ENCODE measurements around the gene ZDHHC6. TPM values are rescaled to one million over a fixed set of nuclear protein-coding genes. Genes with fewer than 3 reads are reported as not detected.

The ZDHHC6 gene
- total RNA-seq, 4 donors from 2014 or later = 20.2 to 44.1 (median 31.8) TPM

DNA sequence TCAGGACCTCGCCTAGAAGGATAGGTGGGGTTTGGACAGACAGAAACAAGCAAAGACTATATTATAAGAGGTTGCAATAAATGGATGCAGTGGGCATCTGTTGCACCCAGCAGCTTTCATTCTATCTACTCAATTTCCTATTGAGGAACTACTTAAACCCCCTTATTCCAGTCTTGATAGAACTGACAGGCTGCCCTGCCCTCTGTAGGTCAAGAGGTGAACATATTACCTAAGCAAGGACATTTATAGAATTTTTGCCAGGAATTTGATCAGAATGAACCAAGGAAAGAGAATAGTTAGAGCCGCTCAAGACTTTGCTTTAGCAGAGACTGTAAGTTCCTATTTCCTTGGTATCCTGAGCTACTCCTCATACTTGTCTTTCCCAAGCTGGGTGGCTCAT, 9.8 kb upstream of the ZDHHC6 start:
- WGBS, 2 donors = 94 to 98% methylated on average over 2 of the region's 2 CpGs
- H3K9me3 ChIP-seq = no peaks in the 10 kb centered on the region
- TF ChIP-seq, protein P1, sequence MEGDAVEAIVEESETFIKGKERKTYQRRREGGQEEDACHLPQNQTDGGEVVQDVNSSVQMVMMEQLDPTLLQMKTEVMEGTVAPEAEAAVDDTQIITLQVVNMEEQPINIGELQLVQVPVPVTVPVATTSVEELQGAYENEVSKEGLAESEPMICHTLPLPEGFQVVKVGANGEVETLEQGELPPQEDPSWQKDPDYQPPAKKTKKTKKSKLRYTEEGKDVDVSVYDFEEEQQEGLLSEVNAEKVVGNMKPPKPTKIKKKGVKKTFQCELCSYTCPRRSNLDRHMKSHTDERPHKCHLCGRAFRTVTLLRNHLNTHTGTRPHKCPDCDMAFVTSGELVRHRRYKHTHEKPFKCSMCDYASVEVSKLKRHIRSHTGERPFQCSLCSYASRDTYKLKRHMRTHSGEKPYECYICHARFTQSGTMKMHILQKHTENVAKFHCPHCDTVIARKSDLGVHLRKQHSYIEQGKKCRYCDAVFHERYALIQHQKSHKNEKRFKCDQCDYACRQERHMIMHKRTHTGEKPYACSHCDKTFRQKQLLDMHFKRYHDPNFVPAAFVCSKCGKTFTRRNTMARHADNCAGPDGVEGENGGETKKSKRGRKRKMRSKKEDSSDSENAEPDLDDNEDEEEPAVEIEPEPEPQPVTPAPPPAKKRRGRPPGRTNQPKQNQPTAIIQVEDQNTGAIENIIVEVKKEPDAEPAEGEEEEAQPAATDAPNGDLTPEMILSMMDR (IDR thresholded peaks at IDR 0.05) = no peak
- TF ChIP-seq EP300 (IDR thresholded peaks at IDR 0.05) (no peak), POLR2A (IDR thresholded peaks at IDR 0.05) (no peak)
- H3K27ac ChIP-seq = no peak overlapping the region
- no peak for DNase-seq (ENCODE audit: low spot score in 2 of 2)
- no peak overlapping the region for H3K4me3 ChIP-seq
- H3K27me3 ChIP-seq = no peaks in the 10 kb centered on the region
- H3K4me1 ChIP-seq = no peaks in the 10 kb centered on the region
- peaks cover 0 to 14% (median 0%) of the 10 kb centered on the region in 3 donors for H3K36me3 ChIP-seq

- DNase-seq (ENCODE audit: low spot score in 2 of 2) = no peak
- Histone ChIP-seq H3K27me3 (no peaks in the 10 kb centered on the region), H3K4me3 (no peak overlapping the region), H3K36me3 (peaks cover 0 to 3% (median 0%) of the 10 kb centered on the region in 3 donors), H3K9me3 (no peaks in the 10 kb centered on the region), H3K27ac (no peak overlapping the region), H3K4me1 (no peaks in the 10 kb centered on the region)
- TF ChIP-seq, protein P1 (IDR thresholded peaks at IDR 0.05) = no peak
- TF ChIP-seq POLR2A (IDR thresholded peaks at IDR 0.05) = no peak
- WGBS, 2 donors = 80 to 89% methylated on average over 2 to 3 of the region's 3 CpGs
These were observed 8.4 kb upstream of the ZDHHC6 start for GRCh38 chr10:112454910-112455779.

DNA sequence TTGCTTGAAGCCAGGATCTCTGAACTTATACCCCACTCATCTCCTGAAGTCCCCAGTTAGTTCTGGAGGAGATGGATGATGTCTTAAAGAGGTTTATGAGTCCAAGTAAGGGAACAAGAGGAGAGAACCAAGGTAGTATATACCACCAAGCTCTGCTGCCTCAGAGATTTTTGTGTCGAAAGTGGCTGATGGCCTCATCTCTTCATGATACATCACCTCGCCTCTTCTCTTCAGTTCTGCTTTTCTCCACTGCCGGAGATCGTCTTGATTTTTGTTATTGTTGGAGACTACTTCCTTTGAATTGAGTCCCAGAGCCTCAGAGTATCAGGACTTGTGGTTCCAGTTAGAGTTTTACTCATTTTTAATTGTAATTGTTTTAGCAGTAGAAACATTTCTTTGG, 2.2 kb upstream of the ZDHHC6 start:
- Histone ChIP-seq H3K27me3 (no peaks in the 10 kb centered on the region), H3K27ac (no peak overlapping the region), H3K9me3 (no peaks in the 10 kb centered on the region), H3K4me1 (peaks cover 0 to 47% (median 13%) of the 10 kb centered on the region in 4 donors), H3K36me3 (peaks cover 0 to 17% (median 0%) of the 10 kb centered on the region in 3 donors), H3K4me3 (no peak overlapping the region)
- 68 to 71% methylated on average over 4 of the region's 4 CpGs for WGBS, 2 donors
- no peak for DNase-seq (ENCODE audit: low spot score in 2 of 2)
- TF ChIP-seq POLR2A (IDR thresholded peaks at IDR 0.05) (no peak), EP300 (IDR thresholded peaks at IDR 0.05) (no peak)
- TF ChIP-seq, protein P1 (IDR thresholded peaks at IDR 0.05) = no peak

DNA sequence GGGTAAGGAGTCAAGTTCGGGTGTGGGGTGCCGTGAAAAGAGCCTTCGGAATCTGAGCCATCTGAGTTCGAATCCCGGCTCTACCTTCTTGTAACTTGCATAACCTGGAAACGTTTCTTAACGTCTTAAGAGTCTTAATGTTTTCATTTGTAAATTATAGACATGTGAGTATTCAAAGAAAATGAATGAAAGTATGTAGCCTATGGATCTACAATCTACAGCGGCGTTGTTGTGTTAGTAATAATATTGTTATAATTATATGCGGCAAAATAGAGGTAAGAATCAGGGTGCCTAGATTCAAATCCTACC, 860 bp upstream of the ZDHHC6 start:
- H3K9me3 ChIP-seq = no peaks in the 10 kb centered on the region
- peak overlapping the region in 3 of 4 donors; percentile 79 to 92 (median 89) for H3K27ac ChIP-seq
- H3K4me3 ChIP-seq = peak overlapping the region; percentile 73 to 95 (median 82)
- H3K36me3 ChIP-seq = peaks cover 0 to 30% (median 0%) of the 10 kb centered on the region in 3 donors
- 3 to 4% methylated on average over 10 of the region's 10 CpGs for WGBS, 2 donors
- no peaks in the 10 kb centered on the region for H3K27me3 ChIP-seq
- peaks cover 0 to 54% (median 13%) of the 10 kb centered on the region in 4 donors for H3K4me1 ChIP-seq
- DNase-seq (ENCODE audit: low spot score in 2 of 2) = no peak
- TF ChIP-seq EP300 (IDR thresholded peaks at IDR 0.05) (no peak), POLR2A (IDR thresholded peaks at IDR 0.05) (no peak)
- TF ChIP-seq, protein P1 (IDR thresholded peaks at IDR 0.05) = no peak

All from tibial nerve (tissue), 4 donors.